GM12878 (cell line): ENCODE measurements around the gene ARHGAP15. TPM values are rescaled to one million over a fixed set of nuclear protein-coding genes. Genes with fewer than 3 reads are reported as not detected.

Experiments used
- ATAC-seq: fragments of 200-7000 bp; cut with Tn5 transposase; 3 replicates; pipeline ENCODE4 v1.9.1; 2020; ENCODE audit warnings: mild to moderate bottlenecking, moderate library complexity
- BruUV-seq: library from RNA; stranded (reverse); fragments of 400-500 nt; replicated peaks from 2 replicates; lab custom pipeline; 2021; lab: Mats Ljungman, UMichigan
- CTCF ChIA-PET: fragments of 300-600 bp; sonication (Branson Sonifier 250); formaldehyde crosslinking; extraction: SDS; loops from one replicate; lab custom pipeline; 2021; ENCODE audit warnings: inconsistent platforms; lab: Yijun Ruan, JAX
- POLR2A ChIA-PET: fragments of 350-600 bp; formaldehyde crosslinking; extraction: SDS; loops from one replicate; lab custom pipeline; 2021; ENCODE audit warnings: inconsistent platforms; lab: Charles Lee
- RAD21 ChIA-PET: fragments of 300-600 bp; sonication (Branson Sonifier 250); formaldehyde crosslinking; loops from one replicate; lab custom pipeline; 2023; ENCODE audit warnings: antibody characterized with exemption; ENCODE audit not compliant: unreplicated experiment; lab: Charles Lee
- SMC1A ChIA-PET: fragments of 300-600 bp; sonication (Branson Sonifier 250); formaldehyde crosslinking; loops from one replicate; lab custom pipeline; 2023; ENCODE audit not compliant: unreplicated experiment, uncharacterized antibody; lab: Charles Lee
- DNase-seq: peaks from one replicate; pipeline ENCODE4 v3.0.0-alpha.2; 2011; ENCODE audit warnings: low read depth, low spot score
- FAIRE-seq: peaks from 3 replicates; lab custom pipeline; 2011; peaks lifted over from hg19 to GRCh38; lab: Jason Lieb, UNC
- H2AFZ ChIP-seq: 2 replicates; pipeline ENCODE4 v1.6.0; 2011; ENCODE audit warnings: low read depth, low read length, control low read depth; ENCODE audit not compliant: control insufficient read depth
- H3K27ac ChIP-seq: 2 replicates; pipeline ENCODE4 v1.5.1; 2011; ENCODE audit warnings: control low read depth; ENCODE audit not compliant: control insufficient read depth, insufficient read depth
- H3K27me3 ChIP-seq, 2 experiments: replicated peaks in 1 of 2; 2 replicates each; pipeline versions ENCODE4 v1.6.0 to v1.6.1; 2011; ENCODE audit warnings: low read length in 1 of 2; ENCODE audit not compliant: control insufficient read depth in 2 of 2, insufficient read depth in 2 of 2
- H3K36me3 ChIP-seq, 2 experiments: 2 replicates each; pipeline ENCODE4 v1.5.1; 2011; ENCODE audit warnings: low read length in 1 of 2; ENCODE audit not compliant: control insufficient read depth in 2 of 2, insufficient read depth in 2 of 2
- H3K4me1 ChIP-seq: 2 replicates; pipeline ENCODE4 v1.6.1; 2011; ENCODE audit warnings: mild to moderate bottlenecking, low read length, moderate library complexity, mixed read lengths; ENCODE audit not compliant: control insufficient read depth, insufficient read depth
- H3K4me2 ChIP-seq: 2 replicates; pipeline ENCODE4 v1.6.0; 2011; ENCODE audit warnings: control low read depth; ENCODE audit not compliant: control insufficient read depth, insufficient read depth
- H3K4me3 ChIP-seq: fragments of 200-600 bp; sonication (generic); 2 replicates; pipeline ENCODE4 v1.5.1; 2016
- H3K79me2 ChIP-seq: 2 replicates; pipeline ENCODE4 v1.6.0; 2011; ENCODE audit warnings: low read length; ENCODE audit not compliant: control insufficient read depth, insufficient read depth
- H3K9ac ChIP-seq: 2 replicates; pipeline ENCODE4 v1.8.0; 2011; ENCODE audit warnings: low read length, control low read depth, mixed read lengths; ENCODE audit not compliant: control insufficient read depth, insufficient read depth
- H3K9me3 ChIP-seq: replicated peaks from 3 replicates; pipeline ENCODE4 v1.5.1; 2011; ENCODE audit warnings: mild to moderate bottlenecking, low read length; ENCODE audit not compliant: control insufficient read depth, insufficient read depth
- H4K20me1 ChIP-seq: 2 replicates; pipeline ENCODE4 v1.6.0; 2011; ENCODE audit not compliant: control insufficient read depth, insufficient read depth
- CEBPB ChIP-seq, 2 experiments: fragments of 150-350 bp in 1 of 2; IDR thresholded peaks; 2 replicates each; pipeline ENCODE4 v1.6.1; 2012 to 2014; ENCODE audit warnings: low read depth in 2 of 2, low read length in 2 of 2, borderline replicate concordance in 1 of 2, inconsistent platforms in 1 of 2
- ESRRA ChIP-seq: IDR thresholded peaks from 2 replicates; pipeline ENCODE4 v1.6.1; 2012; ENCODE audit warnings: mild to moderate bottlenecking, low read length, improper control_type of control experiment
- FOXM1 ChIP-seq: IDR thresholded peaks from 2 replicates; pipeline ENCODE4 v1.6.1; 2012; ENCODE audit warnings: low read depth, mild to moderate bottlenecking, inconsistent platforms, low read length, moderate library complexity
- IRF4 ChIP-seq: IDR thresholded peaks from 2 replicates; pipeline ENCODE4 v1.6.1; 2011; ENCODE audit warnings: low read depth, low read length
- JUND ChIP-seq: IDR thresholded peaks from 2 replicates; pipeline ENCODE4 v1.6.1; 2012; ENCODE audit warnings: low read depth, mild to moderate bottlenecking, low read length, improper control_type of control experiment, moderate library complexity
- KLF5 ChIP-seq: fragments of 450-650 bp; IDR thresholded peaks from 2 replicates; pipeline ENCODE4 v1.6.1; 2014; ENCODE audit warnings: mild to moderate bottlenecking; ENCODE audit not compliant: partially characterized antibody
- MYC ChIP-seq: IDR thresholded peaks from 2 replicates; pipeline ENCODE4 v1.6.1; 2011; ENCODE audit warnings: mild to moderate bottlenecking, low read length, moderate library complexity, inconsistent platforms; ENCODE audit not compliant: insufficient read depth, insufficient replicate concordance, insufficient read length, severe bottlenecking
- NBN ChIP-seq: fragments of 450-650 bp; IDR thresholded peaks from 2 replicates; pipeline ENCODE4 v1.6.1; 2016
- NFIC ChIP-seq: IDR thresholded peaks from 2 replicates; pipeline ENCODE4 v1.6.1; 2012; ENCODE audit warnings: low read depth, mild to moderate bottlenecking, inconsistent platforms, low read length, moderate library complexity
- RFX5 ChIP-seq: IDR thresholded peaks from 2 replicates; pipeline ENCODE4 v1.6.1; 2011; ENCODE audit warnings: low read depth, low read length, improper control_type of control experiment
- RUNX3 ChIP-seq: IDR thresholded peaks from 2 replicates; pipeline ENCODE4 v1.6.1; 2012; ENCODE audit warnings: low read length, inconsistent platforms
- SMAD5 ChIP-seq: IDR thresholded peaks from 2 replicates; pipeline ENCODE4 v1.6.1; 2016; ENCODE audit warnings: antibody characterized with exemption, low read depth
- WGBS: methylation state at CpG from one replicate; pipeline ENCODE4 v1.1.6; 2016; ENCODE audit warnings: low lambda C conversion rate; ENCODE audit not compliant: insufficient replicate concordance, insufficient coverage; ENCODE audit errors: missing lambda C conversion rate; 5-methylcytosine and 5-hydroxymethylcytosine counted together
- in situ Hi-C: fragments of 300-500 bp; cut with MboI; formaldehyde crosslinking; loops from 9 replicates; pipeline ENCODE4 v1.14.3; 2018; ENCODE audit warnings: mixed read lengths
- intact Hi-C: fragments of 100-400 bp; cut with micrococcal nuclease; formaldehyde crosslinking; loops from one replicate; pipeline ENCODE4 v1.14.2; 2022; ENCODE audit not compliant: unreplicated experiment
- polyA plus RNA-seq, 11 experiments: library from polyadenylated mRNA; depleted of rRNA in 4 of 11; unstranded in 6 of 11; stranded (reverse) in 5 of 11; fragments of >200 nt; fragmentation: Nextera tagmentation in 4 of 11; fragmentation: Illumina TruSeq in 1 of 11; extraction: Ambion mirVana in 4 of 11; extraction: Trizol in 1 of 11; gene quantifications; 1 replicate in 1 of 11; 2 replicates in 10 of 11; pipeline versions ENCODE4 v1.2.1 to v1.2.3, GENCODE V29; 2011 to 2016; ENCODE audit warnings: inconsistent platforms in 2 of 11, missing spikeins in 2 of 11, low read depth in 1 of 11
- total RNA-seq, 4 experiments: library from RNA; depleted of rRNA in 3 of 4; stranded (reverse); fragments of >200 nt in 3 of 4; fragmentation: Illumina TruSeq in 1 of 4; extraction: Trizol in 1 of 4; gene quantifications; 2 replicates each; pipeline versions ENCODE4 v1.2.1 to v1.2.3, GENCODE V29; 2013 to 2021
- TF ChIP-seq, protein P1 (sequence below): fragments of 450-650 bp; IDR thresholded peaks from 2 replicates; pipeline ENCODE4 v1.6.1; 2017; ENCODE audit warnings: antibody characterized with exemption, mild to moderate bottlenecking, moderate library complexity
- TF ChIP-seq, protein P2 (sequence below): fragments of 450-650 bp; formaldehyde crosslinking; IDR thresholded peaks from 2 replicates; pipeline ENCODE4 v1.5.0; 2022; ENCODE audit warnings: mild to moderate bottlenecking, missing genetic modification characterization
- TF ChIP-seq, protein P3 (sequence below): fragments of 450-650 bp; IDR thresholded peaks from 2 replicates; pipeline ENCODE4 v1.6.1; 2016; ENCODE audit warnings: mild to moderate bottlenecking
- TF ChIP-seq, protein P4 (sequence below): fragments of 450-650 bp; IDR thresholded peaks from 2 replicates; pipeline ENCODE4 v1.6.1; 2017; ENCODE audit warnings: mild to moderate bottlenecking

ARHGAP15 gene
- total and polyA plus RNA-seq, 10 of the 15 experiments (the other 5 are each of a cell fraction or from before 2014, with no cell fraction given), result 38.0 to 92.6 (median 66.7) TPM

DNA sequence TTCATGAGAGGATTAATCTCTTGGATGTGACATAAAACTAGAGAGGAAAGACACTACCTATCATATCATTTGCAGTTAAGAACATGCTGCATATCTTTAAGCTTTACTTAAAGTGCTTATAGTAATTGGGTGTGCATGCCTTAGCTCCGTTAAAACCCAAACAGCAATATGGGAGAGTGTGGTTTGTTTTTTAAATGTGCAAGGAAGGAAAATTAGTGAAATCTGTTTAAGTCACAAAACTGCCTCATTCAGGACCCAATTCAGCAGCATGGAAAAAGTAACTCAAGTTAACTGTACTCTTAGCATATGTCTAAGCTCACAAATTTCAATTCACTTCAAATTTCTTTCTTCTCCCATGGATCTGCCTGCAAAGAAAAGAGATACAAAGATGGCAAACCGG, 182.2 kb downstream of the ARHGAP15 start:
- intact Hi-C loops (no loop called here), in situ Hi-C loops (no loop called here)
- Histone ChIP-seq H3K79me2 (no peaks in the 10 kb centered on the region), H3K4me3 (no peak overlapping the region), H3K9me3 (no peaks in the 10 kb centered on the region), H2AFZ (no peak overlapping the region), H3K4me2 (no peak overlapping the region), H3K27me3 (no peaks in the 10 kb centered on the region), H3K4me1 (no peaks in the 10 kb centered on the region), H3K27ac (no peak overlapping the region), H4K20me1 (no peaks in the 10 kb centered on the region), H3K36me3 (no peaks in the 10 kb centered on the region), H3K9ac (no peak overlapping the region)
- ChIA-PET RAD21 (no interaction called here), CTCF (interaction anchor here (1.3 kb wide), 1 partner anchor 24 kb away, joined by 3 read pairs; no protein-coding TSS in a partner anchor), SMC1A (interaction anchor here (1.0 to 2.5 kb wide), 3 partner anchors 10 to 199 kb away, joined by 3 to 7 read pairs (median 3); no protein-coding TSS in a partner anchor), POLR2A (no interaction called here)
- ATAC-seq, result no peak
- FAIRE-seq, result no peak
- WGBS, result 98% methylated on average over 2 of the region's 2 CpGs
- no peak for DNase-seq
- no TSS peak for BruUV-seq
- TF ChIP-seq RFX5 (no peak), SMAD5 (no peak), ESRRA (no peak), JUND (no peak), NBN (no peak), CEBPB (IDR thresholded peaks at IDR 0.05; ENCODE audit: borderline replicate concordance in 1 of 2, low read depth in 2 of 2, low read length in 2 of 2) (no peak), NFIC (no peak), MYC (no peak), KLF5 (no peak), FOXM1 (no peak), RUNX3 (no peak), IRF4 (no peak)
- TF ChIP-seq, protein P1, sequence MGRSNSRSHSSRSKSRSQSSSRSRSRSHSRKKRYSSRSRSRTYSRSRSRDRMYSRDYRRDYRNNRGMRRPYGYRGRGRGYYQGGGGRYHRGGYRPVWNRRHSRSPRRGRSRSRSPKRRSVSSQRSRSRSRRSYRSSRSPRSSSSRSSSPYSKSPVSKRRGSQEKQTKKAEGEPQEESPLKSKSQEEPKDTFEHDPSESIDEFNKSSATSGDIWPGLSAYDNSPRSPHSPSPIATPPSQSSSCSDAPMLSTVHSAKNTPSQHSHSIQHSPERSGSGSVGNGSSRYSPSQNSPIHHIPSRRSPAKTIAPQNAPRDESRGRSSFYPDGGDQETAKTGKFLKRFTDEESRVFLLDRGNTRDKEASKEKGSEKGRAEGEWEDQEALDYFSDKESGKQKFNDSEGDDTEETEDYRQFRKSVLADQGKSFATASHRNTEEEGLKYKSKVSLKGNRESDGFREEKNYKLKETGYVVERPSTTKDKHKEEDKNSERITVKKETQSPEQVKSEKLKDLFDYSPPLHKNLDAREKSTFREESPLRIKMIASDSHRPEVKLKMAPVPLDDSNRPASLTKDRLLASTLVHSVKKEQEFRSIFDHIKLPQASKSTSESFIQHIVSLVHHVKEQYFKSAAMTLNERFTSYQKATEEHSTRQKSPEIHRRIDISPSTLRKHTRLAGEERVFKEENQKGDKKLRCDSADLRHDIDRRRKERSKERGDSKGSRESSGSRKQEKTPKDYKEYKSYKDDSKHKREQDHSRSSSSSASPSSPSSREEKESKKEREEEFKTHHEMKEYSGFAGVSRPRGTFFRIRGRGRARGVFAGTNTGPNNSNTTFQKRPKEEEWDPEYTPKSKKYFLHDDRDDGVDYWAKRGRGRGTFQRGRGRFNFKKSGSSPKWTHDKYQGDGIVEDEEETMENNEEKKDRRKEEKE, result no peak
- TF ChIP-seq, protein P2, sequence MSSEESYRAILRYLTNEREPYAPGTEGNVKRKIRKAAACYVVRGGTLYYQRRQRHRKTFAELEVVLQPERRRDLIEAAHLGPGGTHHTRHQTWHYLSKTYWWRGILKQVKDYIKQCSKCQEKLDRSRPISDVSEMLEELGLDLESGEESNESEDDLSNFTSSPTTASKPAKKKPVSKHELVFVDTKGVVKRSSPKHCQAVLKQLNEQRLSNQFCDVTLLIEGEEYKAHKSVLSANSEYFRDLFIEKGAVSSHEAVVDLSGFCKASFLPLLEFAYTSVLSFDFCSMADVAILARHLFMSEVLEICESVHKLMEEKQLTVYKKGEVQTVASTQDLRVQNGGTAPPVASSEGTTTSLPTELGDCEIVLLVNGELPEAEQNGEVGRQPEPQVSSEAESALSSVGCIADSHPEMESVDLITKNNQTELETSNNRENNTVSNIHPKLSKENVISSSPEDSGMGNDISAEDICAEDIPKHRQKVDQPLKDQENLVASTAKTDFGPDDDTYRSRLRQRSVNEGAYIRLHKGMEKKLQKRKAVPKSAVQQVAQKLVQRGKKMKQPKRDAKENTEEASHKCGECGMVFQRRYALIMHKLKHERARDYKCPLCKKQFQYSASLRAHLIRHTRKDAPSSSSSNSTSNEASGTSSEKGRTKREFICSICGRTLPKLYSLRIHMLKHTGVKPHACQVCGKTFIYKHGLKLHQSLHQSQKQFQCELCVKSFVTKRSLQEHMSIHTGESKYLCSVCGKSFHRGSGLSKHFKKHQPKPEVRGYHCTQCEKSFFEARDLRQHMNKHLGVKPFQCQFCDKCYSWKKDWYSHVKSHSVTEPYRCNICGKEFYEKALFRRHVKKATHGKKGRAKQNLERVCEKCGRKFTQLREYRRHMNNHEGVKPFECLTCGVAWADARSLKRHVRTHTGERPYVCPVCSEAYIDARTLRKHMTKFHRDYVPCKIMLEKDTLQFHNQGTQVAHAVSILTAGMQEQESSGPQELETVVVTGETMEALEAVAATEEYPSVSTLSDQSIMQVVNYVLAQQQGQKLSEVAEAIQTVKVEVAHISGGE, result no peak
- TF ChIP-seq, protein P3, sequence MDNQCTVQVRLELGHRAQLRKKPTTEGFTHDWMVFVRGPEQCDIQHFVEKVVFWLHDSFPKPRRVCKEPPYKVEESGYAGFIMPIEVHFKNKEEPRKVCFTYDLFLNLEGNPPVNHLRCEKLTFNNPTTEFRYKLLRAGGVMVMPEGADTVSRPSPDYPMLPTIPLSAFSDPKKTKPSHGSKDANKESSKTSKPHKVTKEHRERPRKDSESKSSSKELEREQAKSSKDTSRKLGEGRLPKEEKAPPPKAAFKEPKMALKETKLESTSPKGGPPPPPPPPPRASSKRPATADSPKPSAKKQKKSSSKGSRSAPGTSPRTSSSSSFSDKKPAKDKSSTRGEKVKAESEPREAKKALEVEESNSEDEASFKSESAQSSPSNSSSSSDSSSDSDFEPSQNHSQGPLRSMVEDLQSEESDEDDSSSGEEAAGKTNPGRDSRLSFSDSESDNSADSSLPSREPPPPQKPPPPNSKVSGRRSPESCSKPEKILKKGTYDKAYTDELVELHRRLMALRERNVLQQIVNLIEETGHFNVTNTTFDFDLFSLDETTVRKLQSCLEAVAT, result no peak
- TF ChIP-seq, protein P4, sequence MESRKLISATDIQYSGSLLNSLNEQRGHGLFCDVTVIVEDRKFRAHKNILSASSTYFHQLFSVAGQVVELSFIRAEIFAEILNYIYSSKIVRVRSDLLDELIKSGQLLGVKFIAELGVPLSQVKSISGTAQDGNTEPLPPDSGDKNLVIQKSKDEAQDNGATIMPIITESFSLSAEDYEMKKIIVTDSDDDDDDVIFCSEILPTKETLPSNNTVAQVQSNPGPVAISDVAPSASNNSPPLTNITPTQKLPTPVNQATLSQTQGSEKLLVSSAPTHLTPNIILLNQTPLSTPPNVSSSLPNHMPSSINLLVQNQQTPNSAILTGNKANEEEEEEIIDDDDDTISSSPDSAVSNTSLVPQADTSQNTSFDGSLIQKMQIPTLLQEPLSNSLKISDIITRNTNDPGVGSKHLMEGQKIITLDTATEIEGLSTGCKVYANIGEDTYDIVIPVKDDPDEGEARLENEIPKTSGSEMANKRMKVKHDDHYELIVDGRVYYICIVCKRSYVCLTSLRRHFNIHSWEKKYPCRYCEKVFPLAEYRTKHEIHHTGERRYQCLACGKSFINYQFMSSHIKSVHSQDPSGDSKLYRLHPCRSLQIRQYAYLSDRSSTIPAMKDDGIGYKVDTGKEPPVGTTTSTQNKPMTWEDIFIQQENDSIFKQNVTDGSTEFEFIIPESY, result no peak
